Coronary artery (tissue), 2 donors: ENCODE measurements around the gene PHLDB2.

ENCODE experiments used
- DNase-seq: peaks from one replicate; pipeline ENCODE4 v3.0.0-alpha.2; 2017; ENCODE audit warnings: low spot score
- H3K27ac ChIP-seq, 2 donors: fragments of 200-600 bp; sonication (generic); one replicate each; pipeline ENCODE4 v1.5.1; 2016 to 2019
- H3K4me3 ChIP-seq: fragments of 200-600 bp; sonication (generic); 2 replicates; pipeline ENCODE4 v1.5.1; 2016; ENCODE audit warnings: mild to moderate bottlenecking, moderate library complexity
- TF ChIP-seq, protein P1 (sequence below): fragments of 200-600 bp; sonication (generic); IDR thresholded peaks from one replicate; pipeline ENCODE4 v1.5.1; 2019; ENCODE audit warnings: antibody characterized with exemption

The PHLDB2 gene

DNA sequence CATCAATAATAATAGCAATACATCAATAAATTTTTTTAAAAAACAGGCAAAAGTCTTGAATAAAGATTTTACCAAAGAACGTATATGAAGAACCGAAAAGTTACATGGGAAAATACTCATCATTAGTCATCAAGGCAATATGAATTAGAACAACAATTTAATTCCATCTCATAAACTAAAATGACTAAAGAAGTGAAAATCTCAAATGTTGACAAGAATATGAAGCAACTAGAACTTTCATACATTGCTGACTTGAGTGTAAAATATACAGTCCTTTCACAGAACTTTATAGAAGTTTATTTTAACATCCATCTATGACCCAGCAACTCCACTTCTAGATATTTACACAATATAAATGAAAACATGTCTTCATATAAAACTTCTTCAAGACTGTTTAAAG, 84.5 kb downstream of the PHLDB2 start:
- H3K27ac ChIP-seq = no peak overlapping the region
- TF ChIP-seq, protein P1, sequence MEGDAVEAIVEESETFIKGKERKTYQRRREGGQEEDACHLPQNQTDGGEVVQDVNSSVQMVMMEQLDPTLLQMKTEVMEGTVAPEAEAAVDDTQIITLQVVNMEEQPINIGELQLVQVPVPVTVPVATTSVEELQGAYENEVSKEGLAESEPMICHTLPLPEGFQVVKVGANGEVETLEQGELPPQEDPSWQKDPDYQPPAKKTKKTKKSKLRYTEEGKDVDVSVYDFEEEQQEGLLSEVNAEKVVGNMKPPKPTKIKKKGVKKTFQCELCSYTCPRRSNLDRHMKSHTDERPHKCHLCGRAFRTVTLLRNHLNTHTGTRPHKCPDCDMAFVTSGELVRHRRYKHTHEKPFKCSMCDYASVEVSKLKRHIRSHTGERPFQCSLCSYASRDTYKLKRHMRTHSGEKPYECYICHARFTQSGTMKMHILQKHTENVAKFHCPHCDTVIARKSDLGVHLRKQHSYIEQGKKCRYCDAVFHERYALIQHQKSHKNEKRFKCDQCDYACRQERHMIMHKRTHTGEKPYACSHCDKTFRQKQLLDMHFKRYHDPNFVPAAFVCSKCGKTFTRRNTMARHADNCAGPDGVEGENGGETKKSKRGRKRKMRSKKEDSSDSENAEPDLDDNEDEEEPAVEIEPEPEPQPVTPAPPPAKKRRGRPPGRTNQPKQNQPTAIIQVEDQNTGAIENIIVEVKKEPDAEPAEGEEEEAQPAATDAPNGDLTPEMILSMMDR = no peak
- DNase-seq = no peak
- H3K4me3 ChIP-seq = no peak overlapping the region

DNA sequence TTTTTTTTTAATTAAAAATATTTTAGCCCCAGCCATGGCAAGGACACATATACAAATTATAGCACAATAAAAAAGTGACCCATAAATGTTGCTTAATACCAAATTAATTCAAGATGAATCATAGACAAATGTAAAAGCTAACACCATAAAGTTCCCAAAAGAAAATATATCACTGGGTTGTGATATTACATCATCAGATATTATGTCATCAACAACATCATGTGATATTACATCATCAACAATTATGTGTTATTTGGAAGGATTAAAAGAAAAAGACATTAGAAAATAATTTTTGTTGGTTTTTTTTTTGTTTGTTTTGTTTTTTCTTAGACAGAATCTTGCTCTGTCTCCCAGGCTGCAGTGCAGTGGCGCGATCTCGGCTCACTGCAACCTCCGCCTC, 85.3 kb downstream of the PHLDB2 start:
- Histone ChIP-seq H3K4me3 (no peak overlapping the region), H3K27ac (no peak overlapping the region)
- no peak for DNase-seq
- TF ChIP-seq, protein P1 = no peak

- Histone ChIP-seq H3K27ac (no peak overlapping the region), H3K4me3 (no peak overlapping the region)
- TF ChIP-seq, protein P1 = no peak
- DNase-seq = no peak
Measured at GRCh38 chr3:111947231-111947630, 88.2 kb downstream of the PHLDB2 start.

DNA sequence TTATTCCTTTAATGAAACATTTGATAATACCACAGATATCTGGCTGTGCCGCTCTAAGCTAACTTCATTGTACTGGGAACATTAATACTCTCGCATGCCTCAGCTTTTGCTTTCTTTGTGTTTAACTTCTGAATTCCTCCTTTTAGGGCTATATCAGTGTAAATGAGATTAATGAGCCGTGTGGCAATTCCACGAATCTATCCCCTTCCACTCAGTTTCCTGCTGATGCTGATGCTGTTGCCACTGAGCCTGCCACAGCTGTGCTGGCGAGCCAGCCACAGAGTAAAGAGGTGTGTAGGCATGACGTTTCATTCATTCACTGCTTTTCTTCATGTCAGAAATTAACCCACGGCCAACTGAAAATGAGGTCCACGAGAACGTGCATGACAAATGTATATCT, 89.7 kb downstream of the PHLDB2 start:
- DNase-seq = no peak
- Histone ChIP-seq H3K4me3 (no peak overlapping the region), H3K27ac (no peak overlapping the region)
- TF ChIP-seq, protein P1 = no peak

- no peak overlapping the region for H3K27ac ChIP-seq
- DNase-seq = no peak
- TF ChIP-seq, protein P1 = no peak
- no peak overlapping the region for H3K4me3 ChIP-seq
Measured at GRCh38 chr3:111949712-111950111, 90.6 kb downstream of the PHLDB2 start.

DNA sequence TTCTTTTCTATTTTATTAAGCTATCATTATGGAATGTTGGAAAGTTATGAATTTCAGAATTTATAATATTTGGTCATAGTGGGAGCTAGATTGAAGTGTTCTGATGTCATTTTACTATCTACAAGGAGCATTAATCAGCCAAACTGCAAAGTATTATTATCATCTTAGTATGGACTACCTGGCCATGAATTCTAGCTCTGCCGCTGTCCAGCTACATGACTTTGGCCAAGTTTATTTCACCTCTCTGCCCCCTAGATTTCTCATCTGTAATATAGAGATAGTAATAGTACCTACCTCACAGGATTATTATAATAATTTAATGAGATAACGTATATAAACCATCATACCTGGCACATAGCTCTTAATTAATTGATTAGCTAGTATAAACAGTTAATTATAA, 92.0 kb downstream of the PHLDB2 start:
- TF ChIP-seq, protein P1 = no peak

GRCh38 chr3:111952086-111952485, 93.0 kb downstream of the PHLDB2 start:
- Histone ChIP-seq H3K27ac (no peak overlapping the region), H3K4me3 (no peak overlapping the region)
- no peak for DNase-seq
- TF ChIP-seq, protein P1 = no peak

More for the DNA sequence above, 92.0 kb downstream of the PHLDB2 start:
- H3K27ac ChIP-seq = no peak overlapping the region
- H3K4me3 ChIP-seq = no peak overlapping the region
- no peak for DNase-seq
